ENCODE results near the gene AFF3.

Gene AFF3

GRCh38 chr2:100073110-100073509, 69.3 kb downstream of the AFF3 start:
- Histone ChIP-seq H3K27me3 (ENCODE audit: insufficient read depth, low read length) (no peaks in the 10 kb centered on the region), H3K9ac (ENCODE audit: low read length) (no peak overlapping the region)

GRCh38 chr2:100072503-100072902, 69.9 kb downstream of the AFF3 start:
- H3K27ac ChIP-seq (ENCODE audit: low read depth, low read length, poor library complexity, severe bottlenecking): no peak overlapping the region
- peaks cover 98% of the 10 kb centered on the region for H3K36me3 ChIP-seq (ENCODE audit: insufficient read depth, low read length)
- H4K20me1 ChIP-seq (ENCODE audit: insufficient read depth, low read length): no peaks in the 10 kb centered on the region; the same call in 1 of the 2 replicates
- no peaks in the 10 kb centered on the region for H3K9me3 ChIP-seq (ENCODE audit: low read length)
- no peak overlapping the region for H3K4me3 ChIP-seq (ENCODE audit: low read depth, low read length, poor library complexity, severe bottlenecking)
- no peaks in the 10 kb centered on the region; the same call in 1 of the 2 replicates for H3F3A ChIP-seq (ENCODE audit: insufficient read depth, low read length)
- TF ChIP-seq EZH2 (IDR thresholded peaks at IDR 0.05; ENCODE audit: borderline replicate concordance, low read length) (no peak), CTCF (IDR thresholded peaks at IDR 0.05; ENCODE audit: low read length) (no peak)
- H3K9me2 ChIP-seq (ENCODE audit: low read depth, low read length): no peaks in the 10 kb centered on the region
- H3K4me1 ChIP-seq (ENCODE audit: insufficient read depth, low read length, severe bottlenecking): no peaks in the 10 kb centered on the region
- H3K79me2 ChIP-seq (ENCODE audit: insufficient read depth, low read length): peaks cover 26% of the 10 kb centered on the region; the same call in 1 of the 2 replicates
- H3K4me2 ChIP-seq (ENCODE audit: low read length): no peak overlapping the region
- H3K9ac ChIP-seq (ENCODE audit: low read length): no peak overlapping the region
- H3K27me3 ChIP-seq (ENCODE audit: insufficient read depth, low read length): no peaks in the 10 kb centered on the region
- H2AFZ ChIP-seq (ENCODE audit: low read length): no peak overlapping the region

More at GRCh38 chr2:100073110-100073509, 69.3 kb downstream of the AFF3 start:
- Histone ChIP-seq H3K9me3 (ENCODE audit: low read length) (no peaks in the 10 kb centered on the region), H3K79me2 (ENCODE audit: insufficient read depth, low read length) (peaks cover 20% of the 10 kb centered on the region), H3K9me2 (ENCODE audit: low read depth, low read length) (no peaks in the 10 kb centered on the region), H3K36me3 (ENCODE audit: insufficient read depth, low read length) (peaks cover 98% of the 10 kb centered on the region), H3K4me1 (ENCODE audit: insufficient read depth, low read length, severe bottlenecking) (no peaks in the 10 kb centered on the region), H4K20me1 (ENCODE audit: insufficient read depth, low read length) (no peaks in the 10 kb centered on the region; the same call in 1 of the 2 replicates), H3F3A (ENCODE audit: insufficient read depth, low read length) (no peaks in the 10 kb centered on the region; the same call in 1 of the 2 replicates), H2AFZ (ENCODE audit: low read length) (no peak overlapping the region), H3K4me2 (ENCODE audit: low read length) (no peak overlapping the region), H3K4me3 (ENCODE audit: low read depth, low read length, poor library complexity, severe bottlenecking) (no peak overlapping the region), H3K27ac (ENCODE audit: low read depth, low read length, poor library complexity, severe bottlenecking) (no peak overlapping the region)
- no peak for TF ChIP-seq EZH2 (IDR thresholded peaks at IDR 0.05; ENCODE audit: borderline replicate concordance, low read length)
- no peak for TF ChIP-seq CTCF (IDR thresholded peaks at IDR 0.05; ENCODE audit: low read length)

- H3K4me2 ChIP-seq (ENCODE audit: low read length): no peak overlapping the region
- H3K4me1 ChIP-seq (ENCODE audit: insufficient read depth, low read length, severe bottlenecking): no peaks in the 10 kb centered on the region
- no peaks in the 10 kb centered on the region for H3K9me3 ChIP-seq (ENCODE audit: low read length)
- H3K36me3 ChIP-seq (ENCODE audit: insufficient read depth, low read length): peaks cover 98% of the 10 kb centered on the region
- no peaks in the 10 kb centered on the region for H3F3A ChIP-seq (ENCODE audit: insufficient read depth, low read length)
- no peak overlapping the region for H3K27ac ChIP-seq (ENCODE audit: low read depth, low read length, poor library complexity, severe bottlenecking)
- no peak overlapping the region for H3K4me3 ChIP-seq (ENCODE audit: low read depth, low read length, poor library complexity, severe bottlenecking)
- no peaks in the 10 kb centered on the region for H3K9me2 ChIP-seq (ENCODE audit: low read depth, low read length)
- TF ChIP-seq EZH2 (IDR thresholded peaks at IDR 0.05; ENCODE audit: borderline replicate concordance, low read length): no peak
- no peak for TF ChIP-seq CTCF (IDR thresholded peaks at IDR 0.05; ENCODE audit: low read length)
- H3K79me2 ChIP-seq (ENCODE audit: insufficient read depth, low read length): peaks cover 35% of the 10 kb centered on the region
- H3K9ac ChIP-seq (ENCODE audit: low read length): no peak overlapping the region
- H4K20me1 ChIP-seq (ENCODE audit: insufficient read depth, low read length): no peaks in the 10 kb centered on the region; the same call in 1 of the 2 replicates
- H2AFZ ChIP-seq (ENCODE audit: low read length): no peak overlapping the region
- no peaks in the 10 kb centered on the region for H3K27me3 ChIP-seq (ENCODE audit: insufficient read depth, low read length)
These were observed 70.9 kb downstream of the AFF3 start for GRCh38 chr2:100071335-100072043.

Measured in OCI-LY1 (cell line).